ENCODE data around the gene SH3GL1.
A peak's percentile ranks its signal among the peaks of the same experiment; 100 is the strongest.

Gene SH3GL1

DNA sequence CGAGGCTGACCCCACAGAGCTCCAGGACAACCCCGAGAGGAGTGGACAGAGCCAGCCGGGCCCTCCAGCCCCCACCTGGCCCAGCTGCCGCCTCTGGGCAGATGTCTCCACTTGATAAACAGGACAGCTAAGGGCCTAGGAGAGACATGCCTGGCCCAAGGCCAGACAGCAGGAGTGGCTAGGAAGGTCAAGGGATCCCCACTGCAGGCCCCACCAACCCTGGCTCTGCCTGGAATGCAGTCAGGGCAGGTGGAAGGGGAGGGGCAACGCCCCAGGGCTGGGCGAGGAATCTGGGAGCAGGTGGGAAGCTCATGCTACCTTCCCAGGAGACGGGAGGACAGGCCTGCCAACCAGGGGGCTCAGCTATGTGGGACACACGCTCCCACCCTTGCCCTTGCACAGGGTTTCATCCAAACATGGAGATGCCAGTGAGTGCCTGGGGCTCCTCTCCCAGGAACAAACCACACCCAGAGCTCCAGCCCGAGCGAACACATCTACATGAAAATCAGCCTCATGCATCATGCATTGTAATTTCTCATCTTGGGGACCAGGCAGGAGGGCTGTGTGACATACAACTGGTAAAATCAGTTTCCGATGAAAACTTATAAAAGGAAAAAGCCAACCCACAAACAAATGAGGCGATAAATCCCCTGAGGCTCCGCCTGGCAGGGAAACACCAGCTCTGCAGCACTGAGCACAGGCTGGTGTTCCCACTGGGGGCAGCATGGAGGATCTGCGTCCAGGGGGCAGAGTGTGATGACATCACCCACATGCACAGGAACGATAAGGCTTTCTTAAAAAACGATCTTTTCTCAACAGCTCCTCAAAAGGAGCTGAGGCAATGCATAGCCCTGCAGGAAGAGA lies 25.0 kb downstream of the SH3GL1 start:
- peak; percentile 71 for DNase-seq (ENCODE audit: low read depth)

DNA sequence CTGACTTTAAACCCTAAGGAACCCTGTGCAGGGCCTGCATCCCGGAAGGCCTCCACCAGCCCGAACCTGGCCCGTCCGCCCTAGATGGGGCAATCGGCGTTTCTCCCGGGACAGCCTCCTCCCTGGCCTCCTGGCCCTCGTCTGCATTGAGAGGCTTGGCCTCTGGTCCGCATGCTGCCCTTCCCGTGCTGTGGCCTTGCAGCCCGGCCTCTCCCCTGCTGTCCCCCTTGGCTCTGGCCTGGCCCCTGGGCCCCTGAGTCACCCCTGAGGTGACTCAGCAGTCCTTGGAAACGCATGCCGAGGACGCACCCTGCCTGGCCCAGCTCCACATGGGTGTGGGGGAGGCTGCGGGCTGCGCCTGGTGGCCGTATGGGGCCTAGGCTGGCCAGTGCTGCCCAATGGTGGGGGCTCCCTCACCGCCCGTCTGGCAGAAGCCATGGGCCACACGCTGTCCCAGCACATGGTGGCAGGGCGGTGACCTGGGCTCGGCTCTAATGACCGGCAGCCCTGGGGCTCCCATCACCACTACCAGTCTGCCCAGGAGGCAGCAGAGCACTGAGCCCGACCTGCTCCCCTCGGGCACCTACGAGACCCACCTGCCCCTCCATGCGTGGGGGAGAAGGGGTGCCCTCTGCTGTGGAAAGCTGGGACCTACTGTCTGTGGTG lies 25.7 kb downstream of the SH3GL1 start:
- peak; percentile 84 for DNase-seq (ENCODE audit: low read depth)

DNA sequence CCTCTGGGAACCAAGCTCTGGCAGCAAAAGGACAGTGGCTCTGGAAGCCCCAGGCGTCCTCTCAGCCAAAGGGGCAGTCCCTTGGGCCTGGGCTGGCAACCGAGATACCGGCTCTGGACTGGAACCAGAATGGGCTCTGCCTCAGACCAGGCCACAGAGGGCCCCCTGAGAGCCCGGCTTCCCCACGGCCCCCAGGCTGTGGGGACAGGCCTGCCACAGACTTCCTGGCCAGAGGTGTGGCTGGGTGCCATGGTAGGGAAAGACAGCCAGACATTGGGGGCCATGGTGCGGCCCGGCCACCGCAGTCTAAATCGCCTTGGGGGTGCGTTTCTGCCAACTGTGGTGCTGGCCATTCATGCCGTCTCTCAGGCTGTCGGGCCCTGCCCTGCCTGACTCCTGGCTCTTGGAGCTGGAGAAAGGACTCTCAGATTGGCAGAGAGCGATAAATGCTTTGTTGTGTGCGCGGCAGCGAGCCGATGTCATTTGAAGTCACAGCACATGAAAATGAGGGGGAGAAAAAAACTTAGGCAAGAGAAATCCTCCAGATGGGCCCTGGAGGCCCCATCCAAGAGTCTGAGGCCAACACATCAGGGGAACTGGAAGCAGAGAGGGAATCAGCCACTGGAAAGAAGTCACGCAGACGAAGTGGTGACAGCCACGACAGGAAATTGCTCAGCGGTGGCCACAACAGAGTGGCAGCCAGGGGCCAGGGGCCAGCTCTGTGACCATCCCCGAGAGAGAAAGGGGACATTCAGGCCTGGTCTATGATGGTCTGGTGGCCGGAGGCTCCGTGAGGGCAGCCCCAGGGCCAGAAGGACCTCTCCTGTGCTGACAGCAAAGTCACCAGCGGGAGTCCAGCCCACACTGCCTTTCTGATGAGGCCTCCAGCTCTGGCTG lies 26.5 kb downstream of the SH3GL1 start:
- no peak for DNase-seq (ENCODE audit: low read depth)

DNA sequence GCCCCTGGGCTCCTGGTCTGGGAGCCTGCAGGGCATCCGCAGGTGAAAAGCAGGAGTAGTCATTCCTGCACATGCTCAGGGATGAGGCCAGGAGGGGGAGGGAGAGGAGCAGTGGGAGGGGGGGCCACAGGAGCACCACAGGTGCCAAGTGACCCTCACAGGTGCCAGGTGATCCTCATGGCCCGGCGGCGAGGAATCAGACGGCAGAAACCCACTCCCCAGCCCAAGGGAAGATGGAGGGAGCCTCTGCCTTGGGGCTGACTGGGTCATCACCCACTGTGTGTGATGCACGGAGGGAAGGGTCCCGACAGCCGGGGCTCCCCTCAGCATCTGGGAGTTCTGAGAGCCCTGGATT lies 27.4 kb downstream of the SH3GL1 start:
- DNase-seq (ENCODE audit: low read depth) = no peak

GRCh38 chr19:4372165-4373012 lies 28.0 kb downstream of the SH3GL1 start:
- no peak for DNase-seq (ENCODE audit: low read depth)

- peak; percentile 36 for DNase-seq (ENCODE audit: low read depth)
Observed at GRCh38 chr19:4371247-4372164, 28.8 kb downstream of the SH3GL1 start.

GRCh38 chr19:4370418-4371041 lies 29.8 kb downstream of the SH3GL1 start:
- no peak for DNase-seq (ENCODE audit: low read depth)

DNA sequence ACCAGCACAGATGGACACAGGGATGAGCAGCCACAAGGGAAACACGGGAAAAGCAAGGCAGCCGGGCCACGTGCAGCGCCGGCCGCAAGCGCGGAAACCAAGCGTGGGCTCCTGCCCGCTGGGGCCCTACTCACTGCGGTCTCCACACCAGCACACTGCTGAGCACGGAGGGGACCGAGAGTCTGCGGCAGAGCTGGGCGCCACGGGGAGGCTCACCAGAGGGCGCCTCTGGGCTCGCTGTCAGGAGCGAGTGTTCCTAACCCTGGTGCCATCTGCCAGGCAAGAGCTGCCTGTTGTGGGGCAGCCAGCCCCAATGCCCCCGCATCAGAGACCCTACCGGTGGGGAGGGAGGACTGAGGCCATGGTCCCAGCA lies 30.5 kb downstream of the SH3GL1 start:
- no peak for DNase-seq (ENCODE audit: low read depth)

GRCh38 chr19:4369109-4369887 lies 31.0 kb downstream of the SH3GL1 start:
- DNase-seq (ENCODE audit: low read depth) = no peak

- DNase-seq (ENCODE audit: low read depth) = no peak
Observed at GRCh38 chr19:4368128-4368820, 32.1 kb downstream of the SH3GL1 start.

DNA sequence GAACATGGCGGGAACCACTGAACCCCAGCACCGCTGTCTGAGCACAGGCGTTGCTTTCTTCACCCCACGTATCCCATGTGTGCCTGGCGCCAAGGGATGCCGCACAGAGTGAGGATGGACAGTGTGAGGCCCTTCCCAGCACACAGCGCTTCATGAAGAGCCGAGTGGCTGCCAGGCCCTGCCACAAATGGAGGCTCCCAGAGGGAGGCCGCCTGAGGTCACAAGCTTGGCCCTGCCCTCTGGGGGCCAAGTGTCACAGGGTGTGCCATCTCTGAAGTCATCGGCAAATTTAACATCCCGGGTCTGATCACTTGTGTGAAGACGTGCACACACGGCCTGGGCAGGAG lies 32.6 kb downstream of the SH3GL1 start:
- no peak for DNase-seq (ENCODE audit: low read depth)

DNA sequence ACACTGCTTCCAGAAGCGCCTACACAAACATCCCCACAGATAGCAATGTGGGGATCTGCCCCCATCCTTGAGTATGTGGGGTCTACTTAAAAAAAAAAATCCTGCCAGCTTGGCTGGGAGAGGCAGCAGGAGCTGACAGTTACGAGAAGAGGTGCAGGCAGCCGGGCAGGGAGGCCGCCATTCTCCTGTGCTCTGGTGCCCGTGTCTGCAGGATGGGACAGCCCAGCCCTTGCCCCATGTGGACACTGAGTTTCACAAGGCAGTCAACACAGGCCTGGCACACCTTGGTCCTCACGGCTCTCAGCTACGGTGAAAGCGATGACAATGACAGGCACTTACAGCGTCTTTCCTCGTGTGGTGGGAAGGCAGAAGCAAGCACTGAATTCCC lies 33.0 kb downstream of the SH3GL1 start:
- no peak for DNase-seq (ENCODE audit: low read depth)

DNA sequence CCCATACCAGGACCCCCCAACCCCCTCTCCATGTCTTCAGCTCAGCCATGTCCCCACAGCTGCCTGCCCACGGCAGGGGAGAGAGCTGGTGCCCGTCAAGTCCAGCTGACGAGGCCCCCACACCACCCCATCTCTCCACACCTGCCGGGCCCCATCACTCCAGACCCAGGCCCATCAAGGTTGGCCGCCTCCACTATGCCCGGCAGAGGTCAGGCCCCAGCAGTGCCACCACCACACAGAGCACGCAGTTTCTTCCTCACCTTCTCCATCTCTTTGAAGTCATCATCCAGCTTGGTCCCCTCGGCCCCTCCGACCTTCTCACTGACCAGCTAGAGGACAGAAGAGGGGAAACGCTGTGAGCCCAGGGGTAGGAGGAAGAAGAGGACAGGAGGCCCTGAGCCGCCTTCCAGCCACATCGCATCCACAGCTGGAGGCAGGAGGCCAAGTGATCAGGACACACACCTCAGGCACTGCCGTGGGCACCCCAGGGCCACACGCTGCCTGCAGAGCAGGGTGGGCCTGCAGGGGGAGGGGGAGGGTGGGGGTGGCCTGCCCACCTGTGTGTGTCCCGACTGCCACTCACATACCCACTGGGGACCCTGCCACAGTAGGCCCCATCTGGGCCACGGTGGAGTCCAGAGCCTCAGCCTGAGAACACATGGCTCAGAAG lies 33.5 kb downstream of the SH3GL1 start:
- no peak for DNase-seq (ENCODE audit: low read depth)

- DNase-seq (ENCODE audit: low read depth) = no peak
Observed at GRCh38 chr19:4365791-4366665, 34.3 kb downstream of the SH3GL1 start.

- no peak for DNase-seq (ENCODE audit: low read depth)
Observed at GRCh38 chr19:4365341-4365740, 35.0 kb downstream of the SH3GL1 start.

DNA sequence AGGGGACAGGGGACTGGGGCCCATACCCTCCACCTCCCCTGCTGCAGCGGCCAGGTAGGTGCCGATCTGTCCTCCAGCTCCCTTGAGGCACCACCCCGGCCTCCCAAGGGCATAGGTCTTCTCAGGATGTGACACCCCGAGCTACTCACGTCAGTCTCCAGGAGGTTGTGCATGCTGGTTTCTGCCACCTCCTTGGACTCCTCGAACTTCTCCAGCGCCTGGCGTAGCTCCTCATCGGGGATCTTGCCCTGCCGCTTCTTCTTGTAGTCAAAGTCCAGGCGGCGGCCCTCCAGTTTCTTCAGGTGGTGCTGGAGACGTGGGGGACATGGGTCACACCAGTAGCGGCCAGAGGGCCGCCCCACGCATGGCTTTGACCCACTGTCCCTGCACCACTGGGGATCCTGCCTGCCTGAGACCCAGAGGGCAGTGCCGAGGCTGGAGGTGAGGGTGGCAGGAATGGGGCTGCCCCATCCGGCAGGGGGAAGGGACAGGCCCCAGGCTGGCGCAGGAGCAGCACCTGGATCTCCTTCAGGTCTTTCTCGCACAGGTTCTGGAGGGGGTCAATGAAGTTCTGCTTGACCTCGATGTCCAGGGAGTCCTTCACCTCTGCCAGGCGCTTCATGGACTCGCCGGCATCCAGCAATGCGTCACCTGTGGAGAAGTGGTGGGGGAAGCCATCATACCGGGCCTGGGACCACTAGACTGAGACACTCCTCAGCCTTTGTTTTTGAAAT lies 36.6 kb downstream of the SH3GL1 start:
- DNase-seq (ENCODE audit: low read depth) = no peak

All from fibroblast of the conjunctiva (primary cell).